ENCODE results near the gene SMYD3.

Gene SMYD3

GRCh38 chr1:246147524-246148461 lies 359.3 kb downstream of the SMYD3 start:
- no peak for DNase-seq (ENCODE audit: low read depth in 2 of 2)

GRCh38 chr1:246146804-246147523 lies 360.1 kb downstream of the SMYD3 start:
- DNase-seq (ENCODE audit: low read depth in 2 of 2), result no peak

DNA sequence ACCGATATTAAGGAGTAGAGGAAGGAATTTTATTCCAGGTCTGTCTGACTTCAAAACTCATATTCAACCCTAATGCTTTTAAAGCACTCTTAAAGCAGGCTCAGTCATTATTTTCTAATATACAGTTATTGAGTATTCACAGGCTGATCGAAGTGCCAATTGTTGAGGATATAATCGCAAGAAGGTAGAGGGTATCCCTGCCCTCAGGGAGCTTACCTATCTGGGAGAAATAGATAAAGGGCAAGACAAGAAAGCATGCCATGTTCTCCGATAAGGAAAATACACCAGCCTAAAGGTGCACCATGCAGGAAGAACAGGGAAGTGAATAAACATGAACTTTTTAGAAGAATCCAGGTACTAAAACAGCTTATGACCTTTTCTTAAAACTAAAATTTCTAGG lies 361.2 kb downstream of the SMYD3 start:
- DNase-seq (ENCODE audit: low read depth in 2 of 2), result no peak

DNA sequence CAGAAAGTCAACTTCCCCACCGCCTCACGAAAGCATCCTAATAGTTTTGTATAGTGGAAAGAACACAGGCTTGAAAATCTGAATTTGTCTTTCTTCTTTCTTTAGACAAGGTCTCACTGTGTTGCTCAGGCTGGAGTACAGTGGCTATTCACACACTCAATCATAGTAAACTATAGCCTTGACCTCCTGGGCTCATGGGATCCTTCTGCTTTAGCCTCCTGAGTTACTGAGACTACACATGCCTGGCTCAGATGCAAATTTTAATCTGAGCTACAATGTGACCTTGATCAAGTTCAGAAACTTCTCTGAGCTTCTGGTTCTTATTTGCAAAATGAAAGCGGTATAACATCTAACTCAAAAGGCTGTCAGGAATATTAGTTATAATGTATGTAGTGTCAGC lies 362.1 kb downstream of the SMYD3 start:
- DNase-seq (ENCODE audit: low read depth in 2 of 2), result no peak

DNA sequence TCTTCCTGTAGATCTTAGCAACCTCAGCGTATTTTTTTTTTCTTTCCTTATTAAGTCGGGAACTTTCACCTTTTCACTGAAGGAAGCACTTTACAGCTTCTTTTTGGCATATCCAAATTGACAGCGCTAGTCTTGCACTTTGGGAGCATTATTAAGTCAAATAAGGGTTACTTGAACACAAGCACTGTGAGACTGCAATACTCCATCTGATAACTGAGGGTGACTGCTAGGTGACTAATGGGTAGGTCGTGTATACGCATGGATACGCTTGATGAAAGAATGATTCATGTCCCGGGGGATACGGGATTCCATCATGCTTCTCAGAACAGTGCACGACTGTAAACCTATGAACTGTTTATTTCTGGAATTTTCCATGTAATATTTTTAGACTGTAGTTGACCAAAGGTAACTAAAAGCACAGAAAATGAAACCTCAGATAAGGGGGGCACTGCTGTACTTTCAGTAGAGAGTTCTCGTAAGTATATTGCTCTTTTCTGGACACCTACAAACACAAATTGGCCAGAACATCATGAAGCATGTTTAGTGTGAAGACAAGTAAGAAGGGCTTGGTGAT lies 364.7 kb downstream of the SMYD3 start:
- no peak for DNase-seq (ENCODE audit: low read depth in 2 of 2)

DNA sequence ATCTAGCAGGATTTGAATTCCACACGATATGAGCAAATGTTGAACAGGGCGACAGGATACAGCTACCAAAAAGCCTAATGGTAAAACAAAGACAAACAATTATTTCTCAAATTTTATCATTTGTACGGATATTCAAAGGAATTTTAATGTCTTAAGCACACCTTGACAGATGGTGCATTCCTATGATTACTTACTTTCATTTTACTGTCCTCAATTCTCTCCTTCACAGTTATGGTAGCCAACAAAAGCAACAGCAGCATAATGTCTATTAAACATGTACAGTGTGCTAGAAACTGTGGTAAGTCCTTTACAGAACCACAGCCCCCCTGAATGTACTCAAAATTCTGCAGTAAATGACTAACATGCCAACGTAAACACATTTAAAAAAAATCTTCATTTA lies 365.8 kb downstream of the SMYD3 start:
- DNase-seq (ENCODE audit: low read depth in 2 of 2), result no peak

- DNase-seq (ENCODE audit: low read depth in 2 of 2), result no peak
Observed at GRCh38 chr1:246139745-246140182, 367.3 kb downstream of the SMYD3 start.

DNA sequence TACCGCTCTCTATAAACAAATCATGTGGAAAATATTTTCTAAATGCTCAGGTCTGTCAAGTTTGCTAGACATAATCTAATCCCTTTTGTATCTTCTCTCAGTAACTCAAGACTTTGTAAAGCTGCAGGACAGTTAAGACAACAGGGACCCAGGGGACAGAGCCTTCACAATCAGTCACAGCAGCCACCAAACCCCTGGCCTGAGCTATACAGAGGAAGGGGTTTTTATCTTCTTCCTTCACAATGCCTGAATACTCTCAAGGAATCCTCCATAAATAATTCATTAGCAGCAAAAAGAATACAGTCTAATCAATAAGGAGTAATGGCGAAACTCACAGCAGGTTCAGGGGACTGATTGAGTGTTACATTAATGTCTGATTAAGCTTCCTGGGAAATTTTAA lies 368.3 kb downstream of the SMYD3 start:
- no peak for DNase-seq (ENCODE audit: low read depth in 2 of 2)

GRCh38 chr1:246136477-246136876 lies 370.6 kb downstream of the SMYD3 start:
- no peak for DNase-seq (ENCODE audit: low read depth in 2 of 2)

GRCh38 chr1:246134789-246135188 lies 372.3 kb downstream of the SMYD3 start:
- no peak for DNase-seq (ENCODE audit: low read depth in 2 of 2)

DNA sequence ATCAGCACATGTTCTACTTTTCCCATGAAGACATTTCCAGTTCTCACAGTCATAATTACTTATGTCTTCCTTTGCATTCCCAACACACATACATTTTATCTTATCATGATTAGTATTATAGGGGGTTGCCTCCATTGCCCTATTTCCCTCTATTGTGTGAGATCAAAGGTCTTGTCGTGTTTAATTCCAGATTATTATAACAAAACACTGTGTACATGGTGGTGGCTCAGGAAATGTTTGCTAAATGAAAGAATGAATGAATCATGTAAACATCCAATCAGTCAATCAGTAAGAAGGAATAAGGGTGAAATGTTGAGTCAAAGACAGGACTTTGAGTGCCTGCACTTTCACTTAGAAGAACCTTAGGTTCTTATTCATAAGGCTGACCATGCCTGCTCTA lies 376.0 kb downstream of the SMYD3 start:
- DNase-seq (ENCODE audit: low read depth in 2 of 2), result no peak

GRCh38 chr1:246128494-246129069 lies 378.5 kb downstream of the SMYD3 start:
- DNase-seq (ENCODE audit: low read depth in 2 of 2), result no peak

DNA sequence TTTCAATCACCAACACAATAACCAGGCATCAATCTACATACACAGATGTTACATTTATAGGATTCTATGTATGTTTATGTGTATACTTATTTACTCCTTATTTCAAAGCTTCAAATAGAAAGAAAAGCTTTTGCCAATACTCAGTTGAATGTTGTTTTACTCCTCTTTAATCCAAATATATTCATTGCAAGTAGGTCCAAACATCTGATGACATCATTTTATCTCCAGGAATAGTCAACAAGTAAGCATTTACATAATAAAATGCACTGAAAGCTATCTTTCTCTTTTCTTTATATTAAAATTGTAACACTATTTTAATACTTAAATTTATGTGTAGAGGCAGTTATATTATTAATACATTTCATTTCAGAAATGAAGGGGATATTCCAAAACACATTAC lies 380.5 kb downstream of the SMYD3 start:
- DNase-seq (ENCODE audit: low read depth in 2 of 2), result no peak

DNA sequence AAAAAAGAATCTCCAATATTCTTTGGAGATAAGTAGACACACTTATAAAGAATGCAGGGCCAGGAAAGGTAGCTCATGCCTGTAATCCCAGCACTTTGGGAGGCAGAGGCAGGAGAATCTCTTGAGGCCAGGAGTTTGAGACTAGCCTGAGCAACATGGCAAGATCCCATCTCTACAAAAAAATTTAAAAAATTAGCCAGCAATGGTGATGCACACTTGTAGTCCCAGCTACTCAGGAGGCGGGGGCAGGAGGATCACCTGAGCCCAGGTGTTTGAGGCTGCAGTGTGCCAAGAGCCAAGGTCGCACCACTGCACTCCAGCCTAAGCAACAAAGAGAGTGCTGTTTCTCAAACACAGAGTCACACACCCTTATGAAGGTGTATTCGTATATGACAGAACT lies 385.0 kb downstream of the SMYD3 start:
- no peak for DNase-seq (ENCODE audit: low read depth in 2 of 2)

DNA sequence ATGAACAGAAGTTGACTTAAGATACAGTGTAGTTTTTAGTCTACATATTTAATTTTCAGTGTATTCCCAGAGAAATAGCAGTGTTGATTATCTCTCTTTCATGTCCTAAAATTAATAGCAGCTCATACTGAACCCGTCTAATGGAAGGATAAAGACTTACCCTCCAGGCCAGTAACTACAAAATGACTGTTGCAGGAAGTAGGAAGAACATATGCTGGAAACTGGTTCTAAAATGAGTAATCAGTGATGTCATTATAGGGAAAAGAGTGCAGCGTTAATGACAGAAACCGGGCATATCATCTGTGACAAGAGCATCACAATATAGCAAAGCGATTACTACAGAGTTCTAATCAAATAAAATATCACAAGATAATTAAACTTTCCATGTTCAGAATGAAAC lies 385.5 kb downstream of the SMYD3 start:
- DNase-seq (ENCODE audit: low read depth in 2 of 2), result no peak

DNA sequence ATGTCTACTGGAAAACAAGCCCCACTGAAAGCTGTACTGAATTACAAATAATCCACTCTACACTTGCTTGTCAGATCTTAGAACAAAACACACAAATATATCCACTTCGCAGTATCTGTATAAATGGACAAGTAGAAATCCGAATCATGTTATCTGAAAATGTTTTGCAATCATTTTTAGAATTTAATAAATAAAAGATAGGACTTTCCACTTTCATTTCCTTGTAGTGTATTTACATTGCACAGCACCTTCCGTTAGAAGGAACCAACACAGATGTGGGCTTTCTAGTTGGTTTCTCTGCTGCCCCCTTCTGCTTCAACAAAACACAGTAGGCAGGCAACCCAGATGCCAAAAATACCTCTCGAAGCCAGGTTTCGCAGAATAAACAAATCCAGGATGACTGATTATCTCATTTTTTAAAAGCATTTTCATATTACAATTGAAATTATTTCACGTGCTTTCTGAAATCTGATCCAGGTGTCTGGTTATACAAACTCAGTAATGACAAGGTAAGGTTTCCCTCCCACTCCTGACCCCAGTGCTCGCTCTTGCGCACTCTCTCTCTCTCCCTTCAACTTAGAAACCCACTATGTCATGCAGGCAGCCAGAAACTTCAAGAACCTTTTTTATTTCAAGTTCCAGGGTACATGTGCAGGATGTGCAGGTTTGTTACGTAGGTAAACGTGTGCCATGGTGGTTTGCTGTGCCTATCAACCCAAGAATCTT lies 389.9 kb downstream of the SMYD3 start:
- peak in 1 of 2 donors; percentile 1 for DNase-seq (ENCODE audit: low read depth in 2 of 2)

GRCh38 chr1:246114369-246114768 lies 392.7 kb downstream of the SMYD3 start:
- DNase-seq (ENCODE audit: low read depth in 2 of 2), result no peak

- DNase-seq (ENCODE audit: low read depth in 2 of 2), result no peak
Observed at GRCh38 chr1:246113555-246114095, 393.5 kb downstream of the SMYD3 start.

- DNase-seq (ENCODE audit: low read depth in 2 of 2), result no peak
Observed at GRCh38 chr1:246111570-246111969, 395.5 kb downstream of the SMYD3 start.

DNA sequence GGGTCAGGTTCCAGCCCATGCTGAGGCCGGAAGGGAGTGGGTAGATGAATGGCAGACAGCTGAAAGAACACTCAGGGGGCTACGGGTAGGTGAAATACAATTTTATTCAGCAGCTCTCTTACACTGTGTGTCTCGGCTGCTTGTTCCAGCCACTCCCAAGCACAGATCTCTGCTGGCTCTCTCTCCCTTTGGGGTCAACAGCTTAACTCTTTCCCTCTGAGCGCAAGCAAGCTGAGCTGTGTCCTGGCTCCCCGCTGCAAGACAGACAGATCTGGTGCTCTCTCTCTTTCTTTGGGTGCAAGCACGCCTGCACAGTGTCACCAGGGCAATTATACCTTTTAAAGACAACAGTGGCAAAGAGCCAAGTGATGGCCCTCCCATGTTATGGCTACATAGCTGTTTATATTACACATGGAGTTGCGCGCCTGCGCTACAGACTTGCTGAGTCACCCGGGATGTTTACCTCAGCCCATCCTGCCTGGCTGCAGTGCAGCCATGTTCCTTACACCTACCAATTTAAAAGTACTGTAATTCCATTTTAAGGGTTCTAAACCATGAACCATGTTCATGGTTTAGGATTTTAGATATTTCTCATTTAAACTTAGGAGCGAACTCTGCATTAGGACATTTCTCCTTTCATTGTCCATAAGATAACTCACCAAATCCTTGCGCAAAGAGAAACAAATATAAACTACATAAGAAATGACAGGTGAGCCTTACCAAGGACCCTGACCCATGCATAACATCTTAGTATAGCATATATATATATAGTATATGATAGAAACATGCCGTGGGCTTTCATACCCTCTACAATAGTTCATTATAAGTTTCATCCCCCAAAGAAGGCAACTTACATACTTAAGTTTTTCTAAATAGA lies 396.5 kb downstream of the SMYD3 start:
- DNase-seq (ENCODE audit: low read depth in 2 of 2), result no peak
